CD4-positive, alpha-beta T cell treated with Interleukin-4 for 1 hour (primary cell): Measurements from ENCODE around the gene ILF3.

Source experiments
- DNase-seq, 2 donors: peaks; one replicate each; pipeline ENCODE4 v3.0.0-alpha.2; 2020 to 2022

ILF3 gene

GRCh38 chr19:10737722-10738121 is 83.6 kb downstream of the ILF3 start:
- no peak for DNase-seq

GRCh38 chr19:10740798-10741197 is 86.7 kb downstream of the ILF3 start:
- DNase-seq: no peak
